Bronchial epithelial cell (primary cell): ENCODE measurements around the gene MRPL28. TPM values are rescaled to one million over a fixed set of nuclear protein-coding genes. Genes with fewer than 3 reads are reported as not detected.

Experiments used
- DNase-seq: peaks from one replicate; pipeline ENCODE4 v3.0.0-alpha.2; 2010; ENCODE audit warnings: low read depth
- FAIRE-seq: peaks from 2 replicates; lab custom pipeline; 2011; peaks lifted over from hg19 to GRCh38; lab: Jason Lieb, UNC
- H3K27me3 ChIP-seq: 2 replicates; pipeline ENCODE4 v1.5.1; 2011; ENCODE audit warnings: low read length; ENCODE audit not compliant: control insufficient read depth, insufficient read depth
- H3K36me3 ChIP-seq: 2 replicates; pipeline ENCODE4 v1.5.1; 2011; ENCODE audit warnings: low read length; ENCODE audit not compliant: control insufficient read depth, insufficient read depth
- H3K4me3 ChIP-seq: 2 replicates; pipeline ENCODE4 v1.5.1; 2011; ENCODE audit warnings: mild to moderate bottlenecking, low read depth, low read length, control low read depth
- CTCF ChIP-seq: IDR thresholded peaks from 2 replicates; pipeline ENCODE4 v1.5.1; 2011; ENCODE audit warnings: mild to moderate bottlenecking, moderate library complexity, low read length, control low read depth, inconsistent platforms; ENCODE audit not compliant: insufficient read depth, severe bottlenecking
- total RNA-seq: library from RNA; depleted of rRNA; stranded (reverse); fragments of >200 nt; gene quantifications from 2 replicates; pipeline ENCODE4 v1.2.1, GENCODE V29; 2014

The MRPL28 gene
- total RNA-seq, 1 donor from 2014 or later, result 113 TPM

GRCh38 chr16:405548-406506 lies 35.5 kb upstream of the MRPL28 start:
- Histone ChIP-seq H3K36me3 (peaks cover 4% of the 10 kb centered on the region), H3K27me3 (no peaks in the 10 kb centered on the region), H3K4me3 (no peak overlapping the region)
- no peak for TF ChIP-seq CTCF
- DNase-seq (no peak), FAIRE-seq (no peak)

- Histone ChIP-seq H3K27me3 (no peaks in the 10 kb centered on the region), H3K36me3 (peaks cover 2% of the 10 kb centered on the region), H3K4me3 (no peak overlapping the region)
- DNase-seq (no peak), FAIRE-seq (no peak)
- no peak for TF ChIP-seq CTCF
Measured at GRCh38 chr16:404971-405486, 34.7 kb upstream of the MRPL28 start.

DNA sequence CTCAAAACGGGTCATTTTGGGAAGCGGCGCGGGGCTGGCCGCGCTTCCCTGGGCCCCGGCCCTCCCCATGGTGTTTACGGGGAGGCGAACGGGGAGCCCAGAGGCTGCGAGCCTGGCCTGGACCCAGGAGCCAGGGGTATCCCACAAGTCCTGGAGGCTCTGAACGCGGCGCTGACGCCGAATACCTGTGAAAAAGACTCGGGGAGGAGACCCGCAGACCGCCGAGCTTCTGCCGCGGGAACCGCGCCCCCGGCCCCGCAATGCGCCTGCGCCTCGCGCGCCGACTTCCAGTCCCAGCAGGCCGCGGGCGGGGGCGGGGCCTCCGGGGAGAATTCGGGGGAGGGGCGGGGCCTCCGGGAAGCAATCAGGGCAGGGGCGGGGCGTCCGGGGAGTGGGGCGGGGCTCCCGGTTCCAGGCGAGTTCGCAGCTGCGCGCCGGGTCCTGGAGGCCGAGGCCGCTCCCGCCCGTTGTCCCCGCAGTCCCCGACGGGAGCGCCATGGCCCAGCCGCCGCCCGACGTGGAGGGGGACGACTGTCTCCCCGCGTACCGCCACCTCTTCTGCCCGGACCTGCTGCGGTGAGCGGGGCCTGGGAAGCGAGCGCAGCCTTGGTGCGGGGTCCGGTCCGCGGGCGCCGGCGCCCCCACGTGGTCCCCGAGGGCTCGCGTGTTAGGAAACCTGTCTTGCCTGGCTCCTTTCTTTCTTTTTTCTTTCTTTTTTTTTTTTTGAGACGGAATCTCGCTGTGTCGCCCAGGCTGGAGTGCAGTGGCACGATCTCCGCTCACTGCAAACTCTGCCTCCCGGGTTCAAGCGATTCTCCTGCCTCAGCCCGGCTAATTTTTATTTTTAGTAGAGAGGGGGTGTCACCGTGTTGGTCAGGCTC lies 31.4 kb upstream of the MRPL28 start, which contains the start of gene DECR2:
TSS of gene DECR2 (plus strand) at position 418 of the 881 bp plus-strand sequence. CDS start at position 497, 79 bp downstream.
- Histone ChIP-seq H3K27me3 (no peaks in the 10 kb centered on the region), H3K4me3 (peak within 1 kb of the TSS; percentile 86), H3K36me3 (peaks cover 4% of the 10 kb centered on the region)
- DNase-seq (peak; percentile 67), FAIRE-seq (no peak)
- peak; percentile 73 for TF ChIP-seq CTCF

DNA sequence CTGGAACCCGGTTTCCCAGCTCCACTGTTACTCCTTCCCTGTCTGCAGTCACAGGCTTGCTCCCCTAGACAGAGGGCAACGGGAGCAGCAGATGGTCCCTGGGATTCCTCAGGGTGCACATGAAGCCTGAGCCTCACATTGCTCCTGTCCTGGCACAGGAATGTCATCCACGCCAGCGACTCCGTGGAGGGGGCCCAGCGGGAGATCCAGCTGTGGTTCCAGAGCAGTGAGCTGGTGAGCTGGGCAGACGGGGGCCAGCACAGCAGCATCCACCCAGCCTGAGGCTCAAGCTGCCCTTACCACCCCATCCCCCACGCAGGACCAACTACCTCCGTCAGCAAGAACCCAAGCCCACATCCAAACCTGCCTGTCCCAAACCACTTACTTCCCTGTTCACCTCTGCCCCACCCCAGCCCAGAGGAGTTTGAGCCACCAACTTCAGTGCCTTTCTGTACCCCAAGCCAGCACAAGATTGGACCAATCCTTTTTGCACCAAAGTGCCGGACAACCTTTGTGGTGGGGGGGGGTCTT lies 29.8 kb upstream of the MRPL28 start:
- no peak for DNase-seq
- Histone ChIP-seq H3K27me3 (no peaks in the 10 kb centered on the region), H3K36me3 (peaks cover 4% of the 10 kb centered on the region), H3K4me3 (no peak overlapping the region)
- no peak for FAIRE-seq
- TF ChIP-seq CTCF, result no peak

DNA sequence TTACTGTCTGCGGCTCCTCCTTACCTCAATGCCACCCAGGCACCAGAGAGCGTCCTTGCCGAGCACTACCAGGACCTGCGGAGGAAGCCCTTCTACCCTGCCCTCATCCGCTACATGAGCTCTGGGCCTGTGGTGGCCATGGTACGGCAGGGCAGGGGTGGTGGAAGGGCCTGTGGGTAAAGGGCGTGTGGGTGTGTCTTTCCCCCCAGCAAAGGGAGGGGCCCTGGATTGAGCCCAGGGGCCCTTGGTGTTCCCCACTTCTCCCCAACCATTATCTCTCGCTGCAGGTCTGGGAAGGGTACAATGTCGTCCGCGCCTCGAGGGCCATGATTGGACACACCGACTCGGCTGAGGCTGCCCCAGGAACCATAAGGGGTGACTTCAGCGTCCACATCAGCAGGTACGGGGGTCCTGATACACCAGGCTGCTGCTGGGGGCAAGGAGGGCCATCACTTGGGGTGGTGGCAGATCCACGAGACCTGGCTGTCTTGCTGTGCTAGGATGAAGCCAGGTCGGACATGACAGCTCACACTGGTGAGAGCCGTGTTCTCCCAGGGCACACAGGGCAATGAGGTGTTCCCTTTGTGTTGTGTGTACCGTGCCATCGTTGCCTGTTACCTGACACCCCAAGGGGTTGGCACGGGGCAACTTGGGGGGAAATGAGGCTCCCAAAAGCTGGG lies 29.1 kb upstream of the MRPL28 start:
- TF ChIP-seq CTCF, result no peak
- FAIRE-seq (no peak), DNase-seq (no peak)
- no peak overlapping the region for H3K4me3 ChIP-seq
- no peaks in the 10 kb centered on the region for H3K27me3 ChIP-seq
- peaks cover 4% of the 10 kb centered on the region for H3K36me3 ChIP-seq
